Peyer's patch (tissue), 4 donors: ENCODE data around the gene ZNF160. TPM values are rescaled to one million over a fixed set of nuclear protein-coding genes. Genes with fewer than 3 reads are reported as not detected.
"Not testable (repeated sequence)": the region's sequence is repeated elsewhere in the genome, so short reads cannot be mapped to it uniquely, and the experiment has no call there.

Experiments used
- DNase-seq, 3 donors: peaks; one replicate each; pipeline ENCODE4 v3.0.0-alpha.2; 2017 to 2019
- H3K27ac ChIP-seq, 4 donors: fragments of 200-600 bp; sonication (generic); one replicate each; pipeline ENCODE4 v1.5.1; 2016 to 2019
- H3K27me3 ChIP-seq, 2 donors: fragments of 200-600 bp; sonication (generic); one replicate each; pipeline ENCODE4 v1.5.1; 2019
- H3K36me3 ChIP-seq, 3 donors: fragments of 200-600 bp; sonication (generic); one replicate each; pipeline ENCODE4 v1.5.1; 2016 to 2019
- H3K4me1 ChIP-seq, 4 donors: fragments of 200-600 bp; sonication (generic); one replicate each; pipeline ENCODE4 v1.5.1; 2016 to 2019
- H3K4me3 ChIP-seq, 4 donors: fragments of 200-600 bp; sonication (generic); 1 replicate in 3 of 4; 2 replicates in 1 of 4; pipeline ENCODE4 v1.5.1; 2016 to 2019; ENCODE audit warnings: mild to moderate bottlenecking in 1 of 4
- H3K9me3 ChIP-seq, 4 donors: fragments of 200-600 bp; sonication (generic); one replicate each; pipeline ENCODE4 v1.5.1; 2016 to 2019; ENCODE audit warnings: mild to moderate bottlenecking in 1 of 4
- POLR2A ChIP-seq, 2 donors: fragments of 450-650 bp; IDR thresholded peaks; one replicate each; pipeline ENCODE4 v1.5.1; 2017; ENCODE audit warnings: antibody characterized with exemption in 2 of 2, mild to moderate bottlenecking in 2 of 2, moderate library complexity in 2 of 2
- total RNA-seq, 4 donors: library from RNA; depleted of rRNA; stranded (reverse); fragments of >200 nt; gene quantifications; one replicate each; pipeline ENCODE4 v1.1.0, GENCODE V29; 2016
- TF ChIP-seq, protein P1 (sequence below), 6 experiments: fragments of 450-650 bp in 4 of 6; fragments of 200-600 bp in 2 of 6; sonication (generic) in 1 of 6; IDR thresholded peaks; one replicate each; pipeline ENCODE4 v1.5.1; 2017 to 2019; ENCODE audit warnings: antibody characterized with exemption in 6 of 6, mild to moderate bottlenecking in 3 of 6, moderate library complexity in 1 of 6

The ZNF160 gene
- total RNA-seq, 4 donors from 2014 or later = 37.3 to 93.2 (median 64.7) TPM

DNA sequence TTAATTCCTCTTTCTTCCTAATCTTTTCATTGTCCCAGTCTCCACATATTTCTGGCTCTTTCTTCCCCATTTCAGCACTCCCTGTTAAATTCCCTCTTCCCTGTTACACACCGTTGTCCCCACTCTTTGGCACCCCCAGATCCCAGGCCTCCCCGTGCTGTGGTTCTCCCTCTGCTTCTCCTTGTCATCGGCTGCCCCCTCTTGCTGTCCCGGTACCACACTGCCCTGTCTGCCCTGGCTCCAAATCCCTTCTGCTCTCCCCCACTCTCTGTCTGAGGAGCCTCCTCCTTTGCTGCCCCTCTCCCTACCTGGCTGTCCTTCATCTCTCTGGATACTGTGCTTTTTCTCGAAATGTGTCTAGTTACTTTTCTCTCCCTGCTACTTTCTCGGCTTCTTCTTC is 28.5 kb upstream of the ZNF160 start:
- H3K4me3 ChIP-seq = peak overlapping the region in 3 of 4 donors; percentile 43 to 57 (median 51)

DNA sequence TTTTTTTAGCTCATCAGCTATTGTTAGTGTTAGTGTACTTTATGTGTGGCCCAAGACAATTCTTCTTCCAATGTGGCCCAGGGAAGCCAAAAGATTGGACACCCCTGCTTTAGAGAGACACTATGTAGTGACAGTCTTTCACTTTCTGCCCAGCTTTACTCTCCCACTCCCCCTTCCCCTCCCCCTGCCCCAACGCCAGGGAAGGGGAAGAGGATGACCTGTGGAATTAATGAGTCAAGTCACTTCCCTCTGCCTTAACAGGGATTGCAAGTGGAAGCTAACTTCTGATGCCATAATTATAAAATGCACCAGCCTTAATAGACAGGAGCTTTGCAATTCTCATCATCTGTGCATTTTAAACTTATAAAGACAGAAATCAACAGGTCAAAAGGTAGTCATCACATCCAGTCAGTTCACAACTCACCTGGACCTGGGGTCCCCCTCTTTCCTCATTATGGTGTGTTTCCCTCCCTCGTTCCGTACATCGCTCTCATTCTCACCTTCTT is 27.9 kb upstream of the ZNF160 start:
- Histone ChIP-seq H3K4me1 (peaks cover 0 to 7% (median 0%) of the 10 kb centered on the region in 4 donors), H3K4me3 (no peak overlapping the region), H3K36me3 (no peaks in the 10 kb centered on the region), H3K9me3 (peaks cover 0 to 8% (median 4%) of the 10 kb centered on the region in 4 donors), H3K27me3 (no peaks in the 10 kb centered on the region), H3K27ac (no peak overlapping the region)
- TF ChIP-seq, protein P1, sequence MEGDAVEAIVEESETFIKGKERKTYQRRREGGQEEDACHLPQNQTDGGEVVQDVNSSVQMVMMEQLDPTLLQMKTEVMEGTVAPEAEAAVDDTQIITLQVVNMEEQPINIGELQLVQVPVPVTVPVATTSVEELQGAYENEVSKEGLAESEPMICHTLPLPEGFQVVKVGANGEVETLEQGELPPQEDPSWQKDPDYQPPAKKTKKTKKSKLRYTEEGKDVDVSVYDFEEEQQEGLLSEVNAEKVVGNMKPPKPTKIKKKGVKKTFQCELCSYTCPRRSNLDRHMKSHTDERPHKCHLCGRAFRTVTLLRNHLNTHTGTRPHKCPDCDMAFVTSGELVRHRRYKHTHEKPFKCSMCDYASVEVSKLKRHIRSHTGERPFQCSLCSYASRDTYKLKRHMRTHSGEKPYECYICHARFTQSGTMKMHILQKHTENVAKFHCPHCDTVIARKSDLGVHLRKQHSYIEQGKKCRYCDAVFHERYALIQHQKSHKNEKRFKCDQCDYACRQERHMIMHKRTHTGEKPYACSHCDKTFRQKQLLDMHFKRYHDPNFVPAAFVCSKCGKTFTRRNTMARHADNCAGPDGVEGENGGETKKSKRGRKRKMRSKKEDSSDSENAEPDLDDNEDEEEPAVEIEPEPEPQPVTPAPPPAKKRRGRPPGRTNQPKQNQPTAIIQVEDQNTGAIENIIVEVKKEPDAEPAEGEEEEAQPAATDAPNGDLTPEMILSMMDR (IDR thresholded peaks at IDR 0.05) = no peak
- no peak for TF ChIP-seq POLR2A (IDR thresholded peaks at IDR 0.05)
- no peak for DNase-seq

More for the DNA sequence above, 28.5 kb upstream of the ZNF160 start:
- H3K27ac ChIP-seq = no peak overlapping the region
- TF ChIP-seq, protein P1 (IDR thresholded peaks at IDR 0.05) = no peak
- TF ChIP-seq POLR2A (IDR thresholded peaks at IDR 0.05) = no peak
- DNase-seq = no peak
- peaks cover 0 to 9% (median 4%) of the 10 kb centered on the region in 4 donors for H3K9me3 ChIP-seq
- no peaks in the 10 kb centered on the region for H3K36me3 ChIP-seq
- no peaks in the 10 kb centered on the region for H3K27me3 ChIP-seq
- peaks cover 0 to 7% (median 0%) of the 10 kb centered on the region in 4 donors for H3K4me1 ChIP-seq

DNA sequence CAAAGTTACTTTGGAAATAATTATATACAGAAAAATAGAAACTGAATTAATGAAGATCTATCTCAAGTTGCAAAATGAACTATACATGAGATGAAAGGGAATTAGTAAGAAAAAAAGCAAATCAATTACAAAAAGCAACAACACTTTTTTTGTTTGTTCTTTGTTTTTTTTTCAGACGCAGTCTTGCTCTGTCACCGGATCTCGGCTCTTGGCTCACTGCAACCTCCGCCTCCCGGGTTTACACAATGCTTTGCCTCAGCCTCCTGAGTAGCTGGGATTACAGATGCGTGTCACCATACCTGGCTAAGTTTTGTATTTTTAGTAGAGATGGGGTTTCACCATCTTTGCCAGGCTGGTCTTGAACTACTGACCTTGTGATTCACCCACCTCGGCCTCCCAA is 27.3 kb upstream of the ZNF160 start:
- Histone ChIP-seq H3K4me3 (no peak overlapping the region), H3K36me3 (no peaks in the 10 kb centered on the region), H3K27me3 (no peaks in the 10 kb centered on the region), H3K27ac (no peak overlapping the region), H3K9me3 (peaks cover 0 to 8% (median 4%) of the 10 kb centered on the region in 4 donors), H3K4me1 (peaks cover 0 to 7% (median 0%) of the 10 kb centered on the region in 4 donors)
- DNase-seq = no peak
- TF ChIP-seq, protein P1 (IDR thresholded peaks at IDR 0.05) = no peak
- no peak for TF ChIP-seq POLR2A (IDR thresholded peaks at IDR 0.05)

DNA sequence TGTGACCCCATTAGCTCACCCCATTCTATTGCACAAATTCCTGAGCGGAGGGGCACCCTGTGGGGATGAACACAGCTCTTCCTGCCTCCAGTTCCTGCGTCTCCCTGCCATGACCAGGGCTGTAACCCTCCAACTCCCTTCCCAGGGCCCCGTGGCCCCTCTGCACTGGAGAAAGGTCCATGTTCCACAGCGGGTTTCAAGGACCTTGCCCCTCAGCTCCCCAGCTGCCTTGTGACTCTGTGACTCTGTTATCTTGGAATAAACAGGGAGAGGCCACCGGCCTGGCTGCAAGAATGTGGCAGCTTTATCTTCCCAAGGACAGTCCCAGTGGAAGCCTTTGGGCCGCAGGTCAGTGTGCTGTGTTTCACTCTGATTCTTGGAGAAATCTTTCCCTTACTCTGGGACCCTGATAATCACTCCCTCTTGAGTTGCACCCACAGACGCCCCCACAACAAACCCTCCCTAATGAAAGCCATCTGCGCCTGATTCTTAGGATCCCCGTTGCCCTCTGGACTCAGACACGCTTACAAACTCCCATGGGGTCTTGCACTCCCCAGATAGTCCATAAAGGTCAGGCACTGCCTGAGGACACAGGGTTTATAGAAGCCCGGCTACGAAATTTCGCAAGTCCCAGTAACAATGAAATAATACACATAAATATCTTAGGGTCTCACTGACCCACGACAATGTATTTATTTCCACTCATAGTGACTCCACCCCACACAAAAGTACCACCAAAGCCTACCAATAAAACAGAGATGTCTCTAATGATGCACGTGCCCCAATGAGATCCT is 23.7 kb upstream of the ZNF160 start:
- H3K9me3 ChIP-seq, DNase-seq, H3K4me1 ChIP-seq, H3K27me3 ChIP-seq, H3K36me3 ChIP-seq, H3K4me3 ChIP-seq, H3K27ac ChIP-seq: not testable (repeated sequence)

DNA sequence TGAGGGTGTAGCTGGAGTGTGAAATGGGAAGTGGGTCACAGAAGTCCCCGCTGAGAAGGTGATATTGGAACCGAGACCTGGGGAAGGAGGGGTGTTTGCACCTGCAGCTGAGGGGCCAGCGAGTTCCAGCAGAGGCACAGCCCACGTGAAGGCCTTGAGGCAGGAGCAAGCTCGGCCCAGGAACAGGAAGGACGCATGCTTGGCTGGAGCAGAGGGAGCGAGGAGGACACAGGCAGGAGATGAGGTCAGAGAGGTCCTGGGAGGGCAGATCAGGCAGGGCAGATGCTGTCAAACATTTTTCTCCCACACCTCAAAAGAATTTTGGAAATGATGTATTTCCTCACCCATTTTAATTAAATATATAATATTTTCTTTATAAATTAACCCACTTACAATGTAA is 20.2 kb upstream of the ZNF160 start:
- H3K4me1 ChIP-seq = no peaks in the 10 kb centered on the region
- no peaks in the 10 kb centered on the region for H3K36me3 ChIP-seq
- H3K27ac ChIP-seq = no peak overlapping the region
- TF ChIP-seq POLR2A (IDR thresholded peaks at IDR 0.05) = no peak
- TF ChIP-seq, protein P1 (IDR thresholded peaks at IDR 0.05) = no peak
- no peak for DNase-seq
- no peaks in the 10 kb centered on the region for H3K9me3 ChIP-seq
- H3K27me3 ChIP-seq = no peaks in the 10 kb centered on the region
- H3K4me3 ChIP-seq = no peak overlapping the region

DNA sequence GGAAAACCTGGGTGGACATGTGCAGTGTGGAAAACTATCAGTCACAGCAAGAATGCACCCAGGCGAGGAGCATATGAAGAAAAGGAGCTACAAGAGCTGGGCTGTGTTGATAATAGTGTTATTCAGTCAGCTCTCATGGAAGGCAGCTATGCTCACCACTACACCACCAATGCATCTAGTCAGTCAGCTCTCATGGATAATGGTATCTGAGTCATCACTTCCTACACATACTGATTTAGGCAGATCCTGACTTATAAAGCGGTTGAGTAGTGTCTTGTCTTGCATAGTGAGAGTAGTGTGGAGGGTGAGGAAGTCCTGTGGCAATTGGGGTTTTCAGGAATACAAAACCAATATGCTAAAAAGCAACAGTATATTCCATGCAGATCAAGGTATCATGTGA is 9.1 kb upstream of the ZNF160 start:
- Histone ChIP-seq H3K27me3 (no peaks in the 10 kb centered on the region), H3K4me1 (no peaks in the 10 kb centered on the region), H3K4me3 (no peak overlapping the region), H3K27ac (no peak overlapping the region), H3K36me3 (peaks cover 0 to 30% (median 0%) of the 10 kb centered on the region in 3 donors), H3K9me3 (peaks cover 0 to 7% (median 0%) of the 10 kb centered on the region in 4 donors)
- DNase-seq = no peak
- no peak for TF ChIP-seq POLR2A (IDR thresholded peaks at IDR 0.05)
- TF ChIP-seq, protein P1 (IDR thresholded peaks at IDR 0.05) = no peak
